ENCODE measurements around the gene SDK2. TPM values are rescaled to one million over a fixed set of nuclear protein-coding genes. Genes with fewer than 3 reads are reported as not detected.
A peak's percentile ranks its signal among the peaks of the same experiment; 100 is the strongest.

The SDK2 gene
- total and polyA plus RNA-seq, 2 of the 8 experiments (the other 6 are each of a cell fraction or from before 2014, with no cell fraction given), result 3.9 to 4.1 TPM

GRCh38 chr17:73589363-73589980 lies 54.8 kb downstream of the SDK2 start:
- no peak overlapping the region for H3K18ac ChIP-seq (ENCODE audit: extremely low read depth, low read length)
- no peak overlapping the region for H4K5ac ChIP-seq (ENCODE audit: insufficient read length, low read depth, low read length)
- no peaks in the 10 kb centered on the region for H3K23me2 ChIP-seq (ENCODE audit: low read depth, low read length)
- H2BK12ac ChIP-seq (ENCODE audit: low read depth, low read length), result no peak overlapping the region
- H3K23ac ChIP-seq (ENCODE audit: insufficient read length), result no peak overlapping the region
- FAIRE-seq, result no peak
- H3K9ac ChIP-seq (replicated peaks in 1 of 4; ENCODE audit: extremely low read depth in 1 of 4, low read depth in 3 of 4, low read length in 3 of 4), result no peak overlapping the region
- no peak overlapping the region for H4K91ac ChIP-seq (replicated peaks; ENCODE audit: insufficient read length, low read length)
- no peak overlapping the region for H2BK15ac ChIP-seq (ENCODE audit: low read length)
- no peak overlapping the region for H3K4ac ChIP-seq (replicated peaks; ENCODE audit: insufficient read length, low read depth, low read length)
- DNase-seq (ENCODE audit: low read depth in 1 of 2, low spot score in 2 of 2), result no peak
- H3K56ac ChIP-seq (replicated peaks; ENCODE audit: insufficient read length, low read depth, low read length), result no peak overlapping the region
- no peaks in the 10 kb centered on the region for H3K27me3 ChIP-seq (replicated peaks in 1 of 4; ENCODE audit: control insufficient read depth in 3 of 4, extremely low read depth in 1 of 4, insufficient read depth in 3 of 4, low read length in 3 of 4)
- no peak overlapping the region for H2AK5ac ChIP-seq (ENCODE audit: low read depth, low read length)
- no peaks in the 10 kb centered on the region; a peak in 1 of 8 replicates for H3K36me3 ChIP-seq (ENCODE audit: control insufficient read depth in 2 of 4, insufficient read depth in 4 of 4, low read length in 3 of 4)
- H3K9me3 ChIP-seq (ENCODE audit: insufficient read depth in 2 of 2, low read depth in 1 of 2, low read length in 1 of 2), result no peaks in the 10 kb centered on the region
- POLR2A ChIA-PET (ENCODE audit: partially characterized antibody), result no interaction called here
- no peak overlapping the region for H4K8ac ChIP-seq (ENCODE audit: extremely low read depth, insufficient read depth, low read length)
- no peak overlapping the region for H2BK20ac ChIP-seq (ENCODE audit: low read length)
- no peak overlapping the region for H3K14ac ChIP-seq (ENCODE audit: insufficient read length)
- H4K20me1 ChIP-seq (replicated peaks in 1 of 2; ENCODE audit: control insufficient read depth in 1 of 2, insufficient read depth in 2 of 2, low read length in 2 of 2), result peaks cover 0 to 9% of the 10 kb centered on the region in 2 experiments
- H3K4me3 ChIP-seq (ENCODE audit: extremely low read depth in 1 of 4, insufficient read depth in 2 of 4, low read depth in 3 of 4, low read length in 4 of 4), result no peak overlapping the region
- WGBS, 2 experiments (ENCODE audit: extremely low coverage in 1 of 2, insufficient coverage in 1 of 2, insufficient read length in 1 of 2, insufficient replicate concordance in 2 of 2, low coverage in 1 of 2, low lambda C conversion rate in 2 of 2, missing lambda C conversion rate in 1 of 2), result 82% methylated on average over 11 of the region's 11 CpGs; no CpG with 5 or more reads in 1 of the 2 experiments
- CTCF ChIA-PET (ENCODE audit: partially characterized antibody), result interaction anchor here (0.6 to 7.7 kb wide), 10 partner anchors 11 to 183 kb away, joined by 3 to 56 read pairs (median 4); no protein-coding TSS in a partner anchor
- no peak for TF ChIP-seq RNF2 (IDR thresholded peaks at IDR 0.05; ENCODE audit: borderline replicate concordance, low read depth, low read length, missing control alignments, poor library complexity, severe bottlenecking)
- TF ChIP-seq HDAC2 (IDR thresholded peaks at IDR 0.05; ENCODE audit: borderline replicate concordance in 1 of 2, low read depth in 2 of 2, low read length in 2 of 2), result 0 out of 4 replicates have a peak, but pooled peaks of 1 of the 2 experiments have one; percentile 35
- TF ChIP-seq GTF2F1 (IDR thresholded peaks at IDR 0.05; ENCODE audit: borderline replicate concordance, low read depth, low read length), result no peak
- TF ChIP-seq KDM1A (IDR thresholded peaks at IDR 0.05; ENCODE audit: borderline replicate concordance, low read length), result peak; percentile 87
- peaks cover 0 to 32% (median 13%) of the 10 kb centered on the region in 4 experiments; a peak in 6 of 7 replicates for H3K4me1 ChIP-seq (replicated peaks in 1 of 4; ENCODE audit: control insufficient read depth in 3 of 4, insufficient read depth in 4 of 4, low read length in 3 of 4)
- no peaks in the 10 kb centered on the region; a peak in 1 of 4 replicates for H3K79me2 ChIP-seq (ENCODE audit: control insufficient read depth in 1 of 2, insufficient read depth in 2 of 2, low read length in 2 of 2)
- no peak overlapping the region for H2BK120ac ChIP-seq (replicated peaks; ENCODE audit: low read depth, low read length)
- H2AFZ ChIP-seq (ENCODE audit: low read length), result no peak overlapping the region
- peak overlapping the region in 1 of 2 experiments; percentile 10; a peak in 1 of 4 replicates for H3K4me2 ChIP-seq (ENCODE audit: insufficient read depth in 1 of 2, low read depth in 2 of 2, low read length in 2 of 2)
- no peak overlapping the region for H2BK5ac ChIP-seq (ENCODE audit: low read depth, low read length)
- 0 out of 2 replicates have a peak, but pooled peaks cover under 1% of the 10 kb centered on the region for H3K79me1 ChIP-seq (ENCODE audit: low read depth, low read length)
- H3K27ac ChIP-seq (ENCODE audit: low read depth, low read length), result no peak overlapping the region
